HG03571 (cell line): Measurements from ENCODE around the gene DEGS2.
"Not testable (repeated sequence)": the region's sequence is repeated elsewhere in the genome, so short reads cannot be mapped to it uniquely, and the experiment has no call there.

ENCODE experiments used
- ATAC-seq: cut with Tn5 transposase; IDR thresholded peaks from one replicate; pipeline ENCODE4 v1.9.1; 2021; ENCODE audit not compliant: unreplicated experiment

The DEGS2 gene

GRCh38 chr14:100159094-100159864, at the start of gene DEGS2:
Gene DEGS2 (minus strand): TSS chr14:100159645. CDS start chr14:100159587, 58 bp downstream.
- no peak for ATAC-seq

GRCh38 chr14:100208136-100208535, 48.7 kb upstream of the DEGS2 start:
- not testable (repeated sequence) for ATAC-seq

DNA sequence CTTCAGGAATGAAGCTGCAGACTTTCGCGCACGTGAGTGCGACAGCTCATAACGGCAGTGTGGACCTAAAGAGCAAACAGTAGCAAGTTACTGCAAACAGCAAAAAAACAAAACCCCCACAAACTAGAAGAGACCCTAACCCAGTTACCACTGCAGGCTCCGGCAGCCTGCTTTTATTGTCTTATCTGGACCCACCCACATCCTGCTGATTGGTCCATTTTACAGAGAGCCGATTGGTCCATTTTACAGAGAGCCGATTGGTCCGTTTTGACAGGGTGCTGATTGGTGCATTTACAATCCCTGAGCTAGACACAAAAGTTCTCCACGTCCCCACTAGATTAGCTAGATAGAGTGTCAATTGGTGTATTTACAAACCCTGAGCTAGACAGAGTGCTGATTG, 48.1 kb upstream of the DEGS2 start:
- ATAC-seq = not testable (repeated sequence)

DNA sequence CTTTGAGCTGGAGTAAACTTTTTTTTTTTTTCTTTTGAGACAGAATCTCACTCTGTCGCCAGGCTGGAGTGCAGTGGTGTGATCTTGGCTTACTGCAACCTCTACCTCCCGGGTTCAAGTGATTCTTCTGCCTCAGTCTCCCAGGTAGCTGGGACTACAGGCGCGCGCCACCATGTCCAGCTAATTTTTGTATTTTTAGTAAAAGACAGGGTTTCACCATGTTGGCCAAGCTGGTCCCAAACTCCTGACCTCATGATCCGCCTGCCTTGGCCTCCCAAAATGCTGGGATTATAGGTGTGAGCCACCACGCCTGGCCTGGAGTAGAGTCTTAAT, 45.4 kb upstream of the DEGS2 start:
- ATAC-seq = not testable (repeated sequence)

DNA sequence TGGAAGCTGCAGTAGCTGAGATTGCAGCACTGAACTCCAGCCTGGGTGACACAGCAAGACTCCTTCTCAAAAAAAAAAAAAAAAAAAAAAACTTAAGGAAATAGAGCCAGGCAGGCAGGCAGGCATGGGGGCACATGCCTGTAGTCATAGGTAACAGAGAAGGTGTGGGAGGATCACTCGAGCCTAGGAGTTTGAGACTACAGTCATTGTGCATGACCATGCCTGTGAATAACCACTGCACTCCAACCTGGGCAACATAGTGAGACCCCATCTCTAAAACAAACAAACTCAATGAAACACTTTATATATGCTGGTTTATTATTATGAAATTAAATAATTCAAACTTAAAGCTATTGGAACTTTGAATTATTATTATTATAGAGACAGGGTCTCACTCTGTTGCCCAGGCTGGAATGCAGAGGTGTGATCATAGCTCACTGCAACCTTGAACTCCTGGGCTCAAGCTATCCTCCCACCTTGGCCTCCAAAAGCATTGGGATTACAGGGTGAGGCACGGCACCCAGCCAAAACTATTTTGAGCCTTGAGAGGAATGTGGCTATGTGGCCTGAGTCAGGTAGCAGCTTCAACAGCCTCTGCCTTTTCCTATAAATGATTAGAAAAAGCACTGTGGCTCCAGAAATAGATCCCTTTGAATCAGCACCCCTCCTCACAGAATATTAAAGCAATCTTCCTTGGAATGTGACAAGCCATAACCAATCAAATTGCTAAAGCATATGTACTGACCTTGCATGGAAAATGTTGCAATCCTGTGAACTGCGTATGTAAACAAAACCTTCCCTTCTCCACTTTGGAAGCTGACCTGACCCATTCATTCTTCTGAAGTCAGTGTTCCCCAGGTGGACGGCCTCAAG, 44.8 kb upstream of the DEGS2 start:
- ATAC-seq = no peak

- ATAC-seq = no peak
These were observed 43.7 kb upstream of the DEGS2 start for GRCh38 chr14:100203146-100203545.

- no peak for ATAC-seq
These were observed 43.3 kb upstream of the DEGS2 start for GRCh38 chr14:100202712-100203111.

DNA sequence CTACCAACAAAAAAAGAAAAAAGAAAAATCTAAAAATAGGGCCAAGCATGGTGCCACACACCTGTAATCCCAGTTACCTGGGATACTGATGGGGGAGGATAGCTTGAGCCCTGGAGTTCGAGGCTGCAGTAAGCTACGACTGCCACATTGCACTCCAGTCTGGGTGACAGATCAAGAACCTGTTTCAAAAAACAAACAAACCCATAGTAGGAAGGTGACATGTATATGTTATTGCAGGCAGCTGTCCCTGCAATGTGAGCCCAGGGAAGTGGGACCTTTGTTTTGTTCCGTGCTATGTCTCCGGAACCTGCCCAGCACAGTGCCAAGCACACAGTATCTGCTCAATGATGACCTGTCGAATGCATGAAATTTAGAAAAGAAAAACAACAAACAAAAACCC, 42.3 kb upstream of the DEGS2 start:
- no peak for ATAC-seq

GRCh38 chr14:100200311-100200710, 40.9 kb upstream of the DEGS2 start:
- ATAC-seq = no peak

DNA sequence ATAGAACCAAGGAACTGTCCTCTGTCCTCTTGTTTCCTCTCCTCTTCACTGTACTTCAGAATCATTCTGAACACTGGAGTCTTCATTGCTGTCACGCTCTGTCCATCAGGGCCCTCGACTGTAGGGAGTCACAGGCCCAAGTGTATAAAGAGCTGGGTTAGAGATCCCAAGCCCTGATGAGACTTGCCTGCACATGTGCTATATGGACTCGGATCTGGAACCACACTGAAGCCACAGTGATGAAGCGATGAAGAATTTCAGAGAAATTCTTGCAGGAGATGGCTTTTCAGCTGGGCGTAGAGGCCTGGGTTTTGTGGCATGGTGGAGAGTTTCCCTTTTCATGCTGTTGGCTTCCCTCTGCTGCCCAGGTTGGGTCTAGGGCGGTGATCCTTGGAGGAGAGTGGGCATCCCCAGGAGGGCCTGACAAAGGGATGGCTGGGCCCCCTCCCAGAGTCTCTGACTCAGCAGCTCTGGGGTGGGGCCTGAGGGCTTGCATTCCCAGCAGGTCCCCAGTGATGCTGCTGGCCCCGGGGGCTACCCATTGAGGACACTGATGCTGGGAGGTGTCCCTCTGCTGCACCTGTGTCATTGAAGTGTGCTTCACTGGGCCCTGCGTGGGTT, 39.9 kb upstream of the DEGS2 start:
- no peak for ATAC-seq

DNA sequence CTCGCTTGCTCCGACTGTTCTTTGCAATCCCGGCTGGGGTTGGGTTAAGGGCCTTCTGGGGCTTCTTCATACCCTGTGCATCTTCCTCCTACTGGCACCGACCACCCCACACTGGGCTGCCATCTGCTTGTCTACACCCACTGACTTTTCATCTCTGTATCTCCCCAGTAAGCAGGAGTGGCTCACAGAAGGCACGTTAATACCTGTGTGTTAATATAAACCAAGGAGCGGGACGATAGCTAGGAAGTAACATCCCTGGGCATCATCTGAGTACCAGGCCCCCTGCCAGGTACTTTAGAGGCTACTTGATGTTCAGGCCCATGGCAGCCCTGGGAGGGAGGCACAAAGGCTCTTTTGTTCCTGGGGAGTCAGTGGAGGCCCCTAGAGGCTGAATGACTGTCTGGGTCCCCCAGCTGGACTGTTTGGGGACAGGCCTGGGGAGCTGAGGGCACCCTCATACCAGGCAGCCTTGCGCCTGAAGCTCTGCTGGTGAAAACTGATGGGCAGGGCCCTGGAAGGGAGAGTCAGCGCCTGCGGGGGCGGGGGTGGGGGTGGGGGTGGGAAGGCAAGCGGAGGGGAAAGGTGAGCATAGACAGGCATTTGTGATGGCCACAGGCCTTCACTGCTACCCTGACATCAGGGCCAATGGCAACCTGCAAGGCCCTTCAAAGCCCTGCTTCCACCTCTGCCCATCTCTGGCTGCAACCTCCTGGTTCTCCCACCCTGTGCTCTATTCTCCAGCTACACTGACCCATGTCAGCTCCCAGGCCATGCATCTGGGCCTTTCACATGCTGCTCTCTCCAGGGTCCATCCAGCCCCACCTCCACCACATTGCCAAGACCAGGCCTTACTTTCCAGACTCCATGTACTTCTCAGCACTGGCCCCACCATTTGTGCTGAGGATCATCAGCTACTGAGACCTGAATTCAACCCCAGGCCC, 34.2 kb upstream of the DEGS2 start:
- ATAC-seq = no peak

- ATAC-seq = peak; percentile 99
These were observed 33.4 kb upstream of the DEGS2 start for GRCh38 chr14:100192672-100193416.

DNA sequence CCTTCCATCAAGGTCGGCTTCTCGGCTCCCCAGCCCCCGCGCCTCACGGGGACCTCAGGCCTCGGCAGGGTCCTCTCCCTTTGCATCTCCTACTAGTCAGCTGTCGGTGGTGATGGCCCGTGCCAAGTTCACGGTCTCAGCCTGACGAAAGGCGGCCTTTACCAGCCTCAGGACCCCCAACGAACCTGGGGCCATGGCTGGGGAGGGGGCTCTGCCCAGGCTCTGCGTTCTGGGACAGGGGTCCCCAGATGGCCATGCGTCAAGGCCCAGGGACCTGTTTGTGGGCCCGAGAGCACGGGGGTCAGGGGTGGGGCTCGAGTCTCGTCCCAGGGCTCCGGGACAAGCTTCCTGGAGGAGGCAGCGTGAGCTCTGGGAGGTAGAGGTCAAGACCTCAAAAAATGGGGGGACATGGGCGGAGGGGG, 32.8 kb upstream of the DEGS2 start:
- ATAC-seq = no peak

DNA sequence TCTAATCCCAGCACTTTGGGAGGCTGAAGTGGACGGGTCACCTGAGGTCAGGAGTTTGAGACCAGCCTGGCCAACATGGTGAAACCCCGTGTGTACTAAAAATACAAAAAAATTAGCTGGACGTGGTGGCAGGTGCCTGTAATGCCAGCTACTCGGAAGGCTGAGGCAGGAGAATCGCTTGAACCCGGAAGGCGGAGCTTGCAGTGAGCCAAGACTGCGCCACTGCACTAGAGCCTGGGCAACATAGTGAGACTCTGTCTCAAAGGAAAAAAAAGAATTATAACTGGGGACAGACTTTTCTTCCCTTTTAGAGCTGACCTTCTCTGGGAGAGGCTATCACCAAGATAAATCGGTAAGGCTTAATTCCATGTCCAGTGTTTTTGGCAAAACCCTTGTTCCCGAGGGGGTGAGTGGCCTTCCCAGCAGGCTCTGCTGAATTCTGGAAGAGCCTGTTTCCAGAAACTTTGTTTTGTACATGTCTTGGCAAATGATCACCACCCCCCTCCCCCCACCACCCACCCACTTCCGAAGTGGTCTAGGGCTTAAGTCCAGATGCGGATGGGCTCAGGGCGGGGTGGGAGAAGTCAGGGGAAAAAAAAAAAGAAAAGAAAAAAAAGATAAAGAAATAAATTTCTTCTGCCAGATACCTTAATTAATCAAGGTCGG, 32.3 kb upstream of the DEGS2 start:
- ATAC-seq = no peak

GRCh38 chr14:100190126-100190525, 30.7 kb upstream of the DEGS2 start:
- ATAC-seq = no peak

DNA sequence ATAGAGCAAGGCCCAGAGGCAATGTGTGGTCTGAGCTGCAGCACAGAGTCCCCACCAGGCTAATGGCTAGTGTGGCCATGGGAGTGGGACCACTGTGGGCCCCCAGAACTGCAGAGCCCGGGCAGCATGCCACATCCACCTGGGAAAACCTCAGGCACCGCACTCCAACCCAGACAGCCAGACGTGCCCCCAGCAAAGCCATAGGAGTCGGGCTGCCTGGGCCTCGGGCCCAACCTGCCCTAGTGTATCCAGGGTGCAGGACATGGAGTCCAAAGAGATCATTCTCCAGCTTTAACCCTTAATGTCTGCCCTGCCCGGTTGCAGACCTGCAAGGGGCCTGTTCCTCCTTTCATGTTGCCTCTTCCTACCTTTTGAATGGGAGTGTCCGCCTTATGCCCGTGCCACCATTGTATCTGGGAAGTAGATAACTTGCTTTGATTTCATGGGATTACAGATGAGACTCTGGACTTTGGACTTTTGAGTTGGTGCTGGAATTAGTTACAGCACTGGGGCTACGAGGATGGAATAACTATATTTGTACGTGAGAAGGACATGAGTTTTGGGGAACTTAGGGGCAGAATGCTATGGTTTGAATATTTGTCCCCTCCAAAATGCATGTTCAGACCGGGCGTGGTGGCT, 29.1 kb upstream of the DEGS2 start:
- ATAC-seq = no peak

- no peak for ATAC-seq
These were observed 27.9 kb upstream of the DEGS2 start for GRCh38 chr14:100187247-100187833.

DNA sequence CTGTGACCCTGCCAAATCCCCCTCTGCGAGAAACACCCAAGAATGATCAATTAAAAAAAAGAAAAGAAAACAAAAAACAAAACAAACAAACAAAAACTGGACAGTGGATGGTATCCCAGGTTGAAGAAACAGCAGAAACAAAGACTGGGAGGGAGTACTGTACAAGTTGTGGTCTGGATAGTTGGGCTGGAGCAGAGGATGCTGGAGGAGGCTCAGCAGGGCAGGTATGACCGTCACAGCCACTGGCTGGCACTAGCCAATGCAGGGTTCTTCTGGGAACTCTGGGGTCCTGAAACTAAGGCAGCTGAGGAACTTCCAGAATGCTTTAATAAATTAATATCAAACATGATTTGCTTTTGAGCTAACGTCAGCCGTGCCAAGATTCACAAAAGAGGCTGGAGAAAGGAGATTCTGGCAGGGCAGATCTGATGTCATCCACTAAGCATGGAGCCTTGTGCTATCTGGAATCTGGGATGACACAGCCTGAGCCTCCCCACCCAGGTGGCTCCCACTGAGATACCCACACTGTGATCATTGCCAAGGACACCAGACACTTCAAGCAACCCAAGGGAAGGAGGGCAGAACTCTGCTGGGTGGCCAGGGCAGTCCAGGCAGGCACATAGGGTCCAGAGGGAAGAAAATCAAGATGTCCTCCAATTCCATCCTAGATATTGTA, 22.6 kb upstream of the DEGS2 start:
- not testable (repeated sequence) for ATAC-seq
